ENCODE results near the gene RBM8A. TPM values are rescaled to one million over a fixed set of nuclear protein-coding genes. Genes with fewer than 3 reads are reported as not detected.

RBM8A gene
- total RNA-seq, 1 experiment from 2014 or later, result 285 TPM

DNA sequence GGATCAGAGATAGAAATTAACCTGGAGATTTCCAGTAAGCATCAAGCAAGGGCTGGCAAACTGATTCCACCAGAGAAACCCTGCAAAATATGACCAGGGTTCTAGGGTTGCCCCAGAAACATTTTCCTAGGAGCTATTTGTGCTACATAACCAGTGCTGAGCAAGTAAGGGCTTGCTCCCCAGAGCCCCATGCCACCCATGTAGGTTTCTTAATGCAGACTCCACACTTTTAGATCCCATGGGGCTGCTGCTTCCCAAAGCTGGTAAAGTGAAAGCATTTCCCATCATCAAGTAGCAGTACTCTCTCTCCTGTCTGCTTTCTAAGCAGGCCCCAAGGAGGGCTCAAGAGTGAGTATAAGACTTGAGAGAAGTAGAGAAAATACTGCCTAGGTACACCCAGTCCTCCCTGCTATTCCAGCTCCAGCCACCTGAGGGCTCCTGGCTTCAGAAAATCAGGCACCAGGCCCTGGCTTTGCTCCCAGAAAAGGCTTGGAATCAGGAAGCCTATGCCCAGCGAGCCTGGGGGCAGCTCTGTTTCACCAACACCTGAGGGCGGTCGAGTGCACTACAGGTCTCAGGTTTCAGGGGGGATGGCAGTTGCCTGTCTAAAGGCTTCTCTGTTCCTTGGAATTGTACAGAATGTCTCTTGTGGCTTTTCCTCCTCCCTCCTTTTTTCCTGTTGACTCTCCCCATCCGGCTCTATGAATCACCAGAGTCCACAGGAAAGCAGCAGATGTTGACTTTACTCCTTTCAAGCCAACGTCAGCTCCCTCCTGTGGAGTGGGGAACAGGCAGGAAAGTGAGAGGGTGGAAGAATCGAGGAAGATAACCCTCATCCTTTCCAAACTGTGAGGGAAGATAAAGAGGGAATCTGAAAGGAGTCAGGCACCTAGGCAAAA, 35.4 kb downstream of the RBM8A start:
- H3K4me3 ChIP-seq, result no peak overlapping the region
- H3K4me1 ChIP-seq (replicated peaks), result peaks cover 28% of the 10 kb centered on the region
- peak; percentile 97 to 99 for DNase-seq (ENCODE audit: low read depth in 1 of 2, low spot score in 2 of 2)

DNA sequence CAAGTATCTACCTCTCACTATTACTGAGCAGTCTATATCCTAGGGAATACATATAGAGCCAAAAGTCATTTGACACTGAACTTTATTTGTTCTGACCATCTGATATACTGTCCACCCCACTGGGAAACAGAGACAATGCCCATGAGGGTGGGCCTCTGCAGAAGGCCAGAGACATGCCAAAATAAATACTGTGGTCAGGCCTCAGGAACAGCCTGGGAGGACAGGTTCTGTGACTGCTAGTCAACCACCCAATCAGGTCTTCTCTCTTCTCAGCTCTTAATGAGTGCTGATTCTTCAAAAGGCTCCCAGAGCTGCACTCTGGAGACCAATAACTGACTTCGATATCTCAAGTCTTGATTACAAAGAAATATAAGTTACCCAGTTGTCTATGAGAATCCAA, 36.1 kb downstream of the RBM8A start:
- DNase-seq (ENCODE audit: low read depth in 1 of 2, low spot score in 2 of 2), result peak; percentile 65 to 67
- Histone ChIP-seq H3K4me3 (no peak overlapping the region), H3K27ac (peak overlapping the region; percentile 77; the same call in 1 of the 2 replicates), H3K36me3 (no peaks in the 10 kb centered on the region), H3K27me3 (replicated peaks) (no peaks in the 10 kb centered on the region), H3K4me1 (replicated peaks) (peaks cover 28% of the 10 kb centered on the region), H3K9me3 (replicated peaks) (no peaks in the 10 kb centered on the region)

More for the DNA sequence above, 35.4 kb downstream of the RBM8A start:
- H3K27me3 ChIP-seq (replicated peaks), result no peaks in the 10 kb centered on the region
- no peaks in the 10 kb centered on the region for H3K9me3 ChIP-seq (replicated peaks)
- no peaks in the 10 kb centered on the region for H3K36me3 ChIP-seq
- peak overlapping the region; percentile 77 for H3K27ac ChIP-seq

DNA sequence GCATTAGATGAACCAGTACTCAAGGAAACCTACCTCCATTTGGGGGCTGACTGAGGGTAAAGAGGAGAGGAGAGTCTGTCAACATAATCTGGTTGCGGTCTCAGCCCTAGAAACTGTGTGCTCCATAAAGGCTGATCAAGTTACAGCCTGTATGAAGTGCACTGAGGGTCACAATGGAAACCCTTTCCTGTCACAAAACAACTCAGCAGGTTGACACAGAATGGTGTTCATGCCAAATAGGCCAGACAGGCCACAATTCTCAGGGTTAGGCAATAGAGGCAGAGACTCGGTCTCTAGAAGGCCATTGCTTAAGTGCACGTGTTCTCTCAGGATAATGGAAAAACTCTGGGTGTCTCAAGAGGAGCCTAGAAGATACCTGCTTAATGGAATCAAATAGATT, 37.6 kb downstream of the RBM8A start:
- no peak for DNase-seq (ENCODE audit: low read depth in 1 of 2, low spot score in 2 of 2)
- Histone ChIP-seq H3K27ac (no peak overlapping the region), H3K4me3 (no peak overlapping the region), H3K9me3 (replicated peaks) (no peaks in the 10 kb centered on the region), H3K36me3 (no peaks in the 10 kb centered on the region), H3K4me1 (replicated peaks) (peaks cover 33% of the 10 kb centered on the region), H3K27me3 (replicated peaks) (0 out of 2 replicates have a peak, but pooled peaks cover 5% of the 10 kb centered on the region)

DNA sequence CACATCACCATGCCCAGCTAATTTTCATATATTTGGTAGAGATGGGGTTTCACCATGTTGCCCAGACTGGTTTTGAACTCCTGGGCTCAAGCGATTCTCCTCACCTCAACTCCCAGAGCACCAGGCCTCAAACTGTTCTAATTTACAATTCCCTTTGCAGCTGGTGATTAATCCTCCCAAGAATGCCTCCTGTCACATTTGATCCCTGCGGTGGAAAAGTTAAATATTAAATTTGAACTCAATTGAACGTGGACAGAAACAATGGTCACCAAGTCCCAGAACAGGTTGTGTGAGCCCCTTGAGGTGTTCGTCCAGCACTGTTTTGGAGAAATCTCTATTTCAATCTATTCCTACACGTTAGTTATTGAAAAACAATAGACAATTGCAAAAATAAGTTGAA, 39.7 kb downstream of the RBM8A start:
- Histone ChIP-seq H3K4me1 (replicated peaks) (peaks cover 26% of the 10 kb centered on the region), H3K27me3 (replicated peaks) (0 out of 2 replicates have a peak, but pooled peaks cover 8% of the 10 kb centered on the region), H3K9me3 (replicated peaks) (no peaks in the 10 kb centered on the region), H3K4me3 (no peak overlapping the region), H3K36me3 (no peaks in the 10 kb centered on the region), H3K27ac (no peak overlapping the region)
- no peak for DNase-seq (ENCODE audit: low read depth in 1 of 2, low spot score in 2 of 2)

DNA sequence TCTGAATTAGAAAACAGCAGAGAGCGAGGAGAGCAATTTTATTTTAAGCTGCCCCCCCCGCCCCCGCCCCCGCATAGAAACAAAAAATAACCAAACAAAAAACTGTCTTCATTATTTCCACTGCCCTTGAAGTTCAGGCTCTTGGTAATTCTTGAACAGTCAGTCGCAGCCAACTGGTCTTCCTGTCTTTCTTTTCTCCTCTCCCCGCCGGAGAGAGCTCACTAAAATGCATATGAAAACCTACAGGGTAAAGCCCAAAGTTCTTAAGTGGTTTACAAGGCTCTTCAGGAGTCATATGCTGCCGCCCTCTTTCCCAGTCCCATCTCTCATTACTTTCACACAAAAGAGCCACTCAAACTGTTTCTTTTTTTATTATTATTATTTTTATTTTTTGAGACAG, 40.5 kb downstream of the RBM8A start:
- no peaks in the 10 kb centered on the region for H3K9me3 ChIP-seq (replicated peaks)
- H3K27me3 ChIP-seq (replicated peaks), result 0 out of 2 replicates have a peak, but pooled peaks cover 8% of the 10 kb centered on the region
- no peak overlapping the region for H3K4me3 ChIP-seq
- no peak for DNase-seq (ENCODE audit: low read depth in 1 of 2, low spot score in 2 of 2)
- H3K27ac ChIP-seq, result no peak overlapping the region
- H3K36me3 ChIP-seq, result no peaks in the 10 kb centered on the region
- peaks cover 19% of the 10 kb centered on the region for H3K4me1 ChIP-seq (replicated peaks)

DNA sequence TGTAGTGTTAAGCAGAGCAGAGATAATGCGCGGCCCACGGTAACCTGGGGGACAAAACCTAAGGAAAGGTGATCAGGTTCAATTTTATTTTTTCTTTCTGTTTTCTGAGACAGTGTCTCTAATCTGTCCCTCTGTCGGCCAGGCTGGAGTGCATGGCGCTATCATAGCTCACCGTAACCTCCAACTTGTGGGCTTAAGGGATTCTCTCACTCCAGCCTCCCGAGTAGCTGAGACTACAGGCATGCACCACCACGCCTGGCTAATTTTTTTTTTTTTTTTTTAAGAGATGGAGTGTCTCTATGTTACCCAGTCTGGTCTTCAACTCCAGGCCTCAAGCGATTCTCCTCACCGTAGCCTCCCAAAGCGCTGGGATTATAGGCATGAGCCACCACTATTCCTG, 40.9 kb downstream of the RBM8A start:
- H3K4me3 ChIP-seq, result peak overlapping the region; percentile 46; the same call in 1 of the 2 replicates

DNA sequence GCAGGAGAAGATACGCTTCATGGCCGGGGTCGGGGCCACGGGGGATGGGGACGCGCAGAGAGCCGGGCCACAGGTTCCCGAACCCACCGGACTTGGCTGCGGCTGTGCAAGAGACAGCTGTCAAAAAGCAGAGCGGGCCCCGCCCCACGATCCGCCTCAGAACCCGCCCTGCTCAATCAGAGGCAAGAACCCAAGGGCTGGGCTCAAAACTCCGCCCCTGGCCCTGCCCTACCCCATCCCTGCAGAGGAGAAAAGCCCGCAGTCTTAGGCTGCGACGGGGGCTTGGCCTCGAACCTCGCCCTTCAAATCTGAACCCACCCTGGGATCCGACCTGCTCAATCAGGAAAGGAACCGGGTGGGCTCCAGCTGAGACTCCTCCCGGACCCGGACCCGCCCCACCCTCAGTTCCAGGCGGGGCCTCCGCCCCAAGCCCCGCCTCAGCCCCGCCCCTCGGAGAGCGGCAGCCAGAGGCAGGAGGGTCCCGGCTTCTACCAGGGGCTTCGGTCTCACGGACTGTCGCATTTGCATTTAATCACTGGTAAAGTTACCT, 41.5 kb downstream of the RBM8A start, which contains the start of gene ANKRD35:
ANKRD35 (minus strand) TSS at position 129 of the 550 bp plus-strand sequence; CDS start at position 21, 108 bp downstream.
- H3K4me1 ChIP-seq (replicated peaks), result peaks cover 9% of the 10 kb centered on the region
- H3K27me3 ChIP-seq (replicated peaks), result 0 out of 2 replicates have a peak, but pooled peaks cover 8% of the 10 kb centered on the region
- DNase-seq (ENCODE audit: low read depth in 1 of 2, low spot score in 2 of 2), result peak; percentile 73 to 80
- peak within 1 kb of the TSS; percentile 46 for H3K4me3 ChIP-seq
- no peaks in the 10 kb centered on the region for H3K36me3 ChIP-seq
- H3K9me3 ChIP-seq (replicated peaks), result no peaks in the 10 kb centered on the region
- no peak within 1 kb of the TSS for H3K27ac ChIP-seq

More for the DNA sequence above, 40.9 kb downstream of the RBM8A start:
- H3K9me3 ChIP-seq (replicated peaks), result no peaks in the 10 kb centered on the region
- 0 out of 2 replicates have a peak, but pooled peaks cover 8% of the 10 kb centered on the region for H3K27me3 ChIP-seq (replicated peaks)
- no peak for DNase-seq (ENCODE audit: low read depth in 1 of 2, low spot score in 2 of 2)
- H3K27ac ChIP-seq, result no peak overlapping the region
- H3K4me1 ChIP-seq (replicated peaks), result peaks cover 15% of the 10 kb centered on the region
- no peaks in the 10 kb centered on the region for H3K36me3 ChIP-seq

DNA sequence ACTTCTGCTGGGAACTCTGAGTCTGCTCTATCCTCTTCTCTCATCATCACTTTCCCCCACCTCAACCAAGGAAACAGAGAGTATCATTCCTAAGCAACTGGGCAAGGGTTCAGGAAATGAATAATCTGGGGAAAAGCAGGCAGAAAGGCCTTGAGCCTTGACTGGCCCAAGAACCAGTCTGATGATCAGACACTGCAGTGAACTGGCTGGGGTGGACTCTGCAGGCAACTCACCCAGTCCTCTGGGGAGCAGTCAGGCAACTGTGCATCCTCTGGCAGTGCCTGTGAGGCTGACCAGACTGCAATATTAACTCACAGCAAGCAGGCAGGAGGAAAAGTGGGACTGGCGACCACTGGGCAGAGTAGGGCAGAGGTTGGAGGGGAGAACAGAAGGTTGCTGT, 42.6 kb downstream of the RBM8A start:
- Histone ChIP-seq H3K27ac (no peak overlapping the region), H3K4me3 (no peak overlapping the region)

DNA sequence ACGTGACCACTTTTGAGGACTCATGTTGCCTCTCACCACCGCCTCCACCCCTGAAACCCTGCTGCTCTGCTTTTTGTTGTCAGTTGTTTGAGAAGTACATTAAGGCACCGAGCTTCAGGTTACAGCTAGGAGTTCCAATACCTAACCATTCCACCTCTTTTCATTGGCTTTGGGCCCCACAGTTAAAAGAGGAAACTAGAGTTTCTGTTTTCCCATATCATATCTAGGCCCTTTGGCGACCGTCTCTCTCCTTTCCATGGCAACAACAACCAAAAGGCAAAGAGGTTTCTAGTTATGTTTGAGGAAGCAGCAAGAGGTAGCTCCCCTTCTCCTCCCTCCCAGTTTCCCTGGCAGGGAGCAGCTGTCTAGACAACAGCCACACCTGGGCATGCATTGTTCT, 47.5 kb downstream of the RBM8A start:
- Histone ChIP-seq H3K4me1 (replicated peaks) (no peaks in the 10 kb centered on the region), H3K27ac (no peak overlapping the region), H3K9me3 (replicated peaks) (no peaks in the 10 kb centered on the region), H3K4me3 (no peak overlapping the region), H3K27me3 (replicated peaks) (0 out of 2 replicates have a peak, but pooled peaks cover 3% of the 10 kb centered on the region), H3K36me3 (no peaks in the 10 kb centered on the region)
- no peak for DNase-seq (ENCODE audit: low read depth in 1 of 2, low spot score in 2 of 2)

More for the DNA sequence above, 42.6 kb downstream of the RBM8A start:
- no peak for DNase-seq (ENCODE audit: low read depth in 1 of 2, low spot score in 2 of 2)
- Histone ChIP-seq H3K27me3 (replicated peaks) (0 out of 2 replicates have a peak, but pooled peaks cover 8% of the 10 kb centered on the region), H3K36me3 (no peaks in the 10 kb centered on the region), H3K4me1 (replicated peaks) (0 out of 2 replicates have a peak, but pooled peaks cover 5% of the 10 kb centered on the region), H3K9me3 (replicated peaks) (no peaks in the 10 kb centered on the region)

DNA sequence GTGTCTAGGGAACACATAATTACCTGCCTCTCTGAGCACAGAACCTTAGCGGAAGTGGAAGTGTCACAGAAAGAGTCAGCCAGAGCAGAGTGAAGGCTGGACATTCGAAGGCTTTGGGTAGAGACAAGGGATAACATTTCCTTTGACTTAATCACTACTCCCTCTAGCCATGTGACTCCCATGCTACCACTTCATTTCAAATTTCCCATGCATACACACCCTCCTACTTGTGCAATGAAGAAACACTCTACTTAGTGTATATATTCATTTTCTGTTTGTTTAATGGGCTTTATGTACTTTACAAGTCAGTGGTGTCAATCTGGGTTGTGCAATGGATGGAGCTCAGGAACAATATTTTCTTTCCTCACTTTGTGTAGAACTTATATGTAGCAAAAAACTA, 48.6 kb downstream of the RBM8A start:
- H3K27ac ChIP-seq, result no peak overlapping the region
- DNase-seq (ENCODE audit: low read depth in 1 of 2, low spot score in 2 of 2), result no peak
- H3K9me3 ChIP-seq (replicated peaks), result no peaks in the 10 kb centered on the region
- H3K36me3 ChIP-seq, result no peaks in the 10 kb centered on the region
- H3K4me1 ChIP-seq (replicated peaks), result no peaks in the 10 kb centered on the region
- H3K4me3 ChIP-seq, result no peak overlapping the region
- H3K27me3 ChIP-seq (replicated peaks), result no peaks in the 10 kb centered on the region

DNA sequence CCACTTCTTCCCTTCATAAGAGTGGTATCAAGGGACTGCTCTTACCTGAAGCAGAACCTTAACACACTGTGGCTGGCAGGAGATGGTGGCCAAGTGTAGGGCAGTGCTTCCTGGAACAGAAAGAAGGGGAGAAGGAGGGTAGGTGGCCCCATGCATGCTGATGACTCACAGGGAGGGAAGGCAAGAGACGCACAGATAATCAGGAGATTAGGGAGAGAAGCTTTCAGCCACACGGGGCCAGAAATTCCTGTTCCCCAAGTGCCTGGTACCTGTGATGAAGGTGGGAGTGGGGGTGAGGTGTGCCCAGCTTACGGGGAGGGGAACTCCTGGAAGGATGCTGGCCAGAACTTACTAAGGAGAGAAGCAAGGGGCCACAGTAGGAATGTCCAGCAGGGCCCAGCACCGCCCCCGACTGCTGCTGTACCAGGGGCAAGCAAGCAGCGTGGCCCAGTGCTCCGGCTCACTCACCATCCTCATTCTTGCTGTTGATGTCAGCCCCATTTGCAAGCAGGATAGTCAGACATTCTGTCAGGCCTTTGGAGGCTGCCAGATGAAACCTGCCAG, 49.3 kb downstream of the RBM8A start:
- Histone ChIP-seq H3K27ac (no peak overlapping the region), H3K27me3 (replicated peaks) (no peaks in the 10 kb centered on the region), H3K4me3 (no peak overlapping the region), H3K36me3 (no peaks in the 10 kb centered on the region), H3K4me1 (replicated peaks) (no peaks in the 10 kb centered on the region), H3K9me3 (replicated peaks) (no peaks in the 10 kb centered on the region)
- no peak for DNase-seq (ENCODE audit: low read depth in 1 of 2, low spot score in 2 of 2)

DNA sequence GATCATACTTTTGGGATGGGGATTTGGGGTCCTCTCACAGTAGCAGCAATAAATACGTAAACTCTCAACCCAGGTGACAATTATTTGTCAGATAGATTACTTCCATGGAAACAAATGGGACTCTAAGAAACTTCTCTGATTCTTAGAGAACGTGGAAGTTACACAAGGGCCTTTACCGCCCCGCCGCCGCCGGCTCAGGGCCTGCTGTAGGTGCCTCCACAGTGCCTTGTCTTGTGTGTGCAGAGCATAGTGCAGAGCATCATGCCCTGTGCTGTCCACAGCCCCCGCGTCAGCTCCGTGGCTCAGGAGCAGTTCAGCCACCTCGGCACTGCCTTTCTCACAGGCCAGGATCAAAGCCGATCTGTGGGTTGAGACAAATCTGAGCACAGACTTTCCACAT, 52.6 kb downstream of the RBM8A start:
- H3K36me3 ChIP-seq, result no peaks in the 10 kb centered on the region
- no peak overlapping the region for H3K4me3 ChIP-seq
- DNase-seq (ENCODE audit: low read depth in 1 of 2, low spot score in 2 of 2), result no peak
- no peaks in the 10 kb centered on the region for H3K4me1 ChIP-seq (replicated peaks)
- H3K9me3 ChIP-seq (replicated peaks), result no peaks in the 10 kb centered on the region
- H3K27me3 ChIP-seq (replicated peaks), result 0 out of 2 replicates have a peak, but pooled peaks cover 2% of the 10 kb centered on the region
- H3K27ac ChIP-seq, result no peak overlapping the region

DNA sequence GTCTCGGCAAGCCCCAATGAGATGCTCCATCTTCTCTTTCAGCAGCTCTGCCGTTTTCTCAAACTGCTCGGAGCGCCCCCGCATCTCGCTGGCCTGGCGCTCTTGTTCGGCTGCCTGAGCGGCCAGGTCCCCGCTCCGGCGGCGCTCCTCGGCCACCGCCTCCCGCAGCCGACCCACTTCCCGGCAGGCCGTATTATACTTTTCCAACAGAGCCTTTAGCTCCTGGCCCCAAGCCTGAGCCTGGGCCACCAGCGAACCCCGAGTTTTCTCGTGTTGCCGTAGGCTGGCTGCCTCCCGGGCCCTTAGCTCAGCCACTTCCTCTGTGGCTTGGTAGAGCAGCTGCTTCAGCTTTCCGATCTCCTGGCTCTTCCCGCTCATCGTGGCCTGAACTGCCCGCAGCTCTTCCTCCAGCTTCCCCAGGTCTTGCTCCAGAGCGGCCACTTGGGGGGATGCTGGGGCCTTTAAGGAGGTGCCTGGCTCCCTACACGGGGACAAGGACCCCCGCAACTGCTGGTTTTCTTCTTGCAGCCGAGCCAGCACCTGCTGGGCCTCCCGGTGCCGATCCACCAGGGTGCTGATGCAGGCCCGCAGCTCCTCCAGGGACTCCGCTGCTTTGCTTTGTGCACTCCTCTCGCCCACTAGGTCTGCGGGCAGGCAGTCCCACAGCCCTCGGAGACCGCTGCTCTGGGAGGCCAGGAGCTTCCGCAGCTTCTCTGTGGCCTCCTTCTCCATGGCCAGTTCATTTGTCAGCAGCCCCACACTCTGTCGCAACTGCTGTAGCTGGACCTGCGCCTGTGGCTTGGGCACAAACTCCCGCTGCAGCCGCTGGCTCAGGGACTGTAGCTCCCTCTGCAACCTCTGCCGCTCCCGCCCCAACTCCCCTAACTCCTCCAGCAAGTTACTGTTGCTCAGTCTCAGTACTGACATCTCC, 55.0 kb downstream of the RBM8A start:
- no peak overlapping the region for H3K27ac ChIP-seq
- H3K36me3 ChIP-seq, result no peaks in the 10 kb centered on the region
- no peak for DNase-seq (ENCODE audit: low read depth in 1 of 2, low spot score in 2 of 2)
- no peaks in the 10 kb centered on the region for H3K4me1 ChIP-seq (replicated peaks)
- 0 out of 2 replicates have a peak, but pooled peaks cover 8% of the 10 kb centered on the region for H3K27me3 ChIP-seq (replicated peaks)
- no peak overlapping the region for H3K4me3 ChIP-seq
- H3K9me3 ChIP-seq (replicated peaks), result no peaks in the 10 kb centered on the region

Measured in SJSA1 (cell line).